ENCODE data around the gene CAMK2N1.

DNA sequence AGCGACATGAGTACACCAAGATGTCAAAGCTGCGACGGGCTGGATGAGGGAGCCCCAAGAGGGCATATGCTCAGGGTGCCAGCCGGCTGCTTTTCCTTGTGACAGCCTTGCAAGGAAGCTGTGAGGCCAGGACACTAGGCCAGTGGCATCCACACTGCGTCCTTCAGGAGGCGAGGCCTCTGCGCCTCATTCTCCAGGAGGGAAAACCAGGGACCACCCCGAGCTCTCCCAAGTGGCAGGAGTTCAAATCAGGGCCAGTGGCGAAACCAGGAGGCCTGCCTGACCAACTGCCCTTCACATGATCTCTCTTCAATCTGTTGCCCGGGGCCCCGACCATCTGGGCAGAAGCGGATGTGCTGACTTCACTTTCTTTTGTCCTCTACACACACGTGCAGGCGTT is 13.7 kb upstream of the CAMK2N1 start:
- TF ChIP-seq, protein P1, sequence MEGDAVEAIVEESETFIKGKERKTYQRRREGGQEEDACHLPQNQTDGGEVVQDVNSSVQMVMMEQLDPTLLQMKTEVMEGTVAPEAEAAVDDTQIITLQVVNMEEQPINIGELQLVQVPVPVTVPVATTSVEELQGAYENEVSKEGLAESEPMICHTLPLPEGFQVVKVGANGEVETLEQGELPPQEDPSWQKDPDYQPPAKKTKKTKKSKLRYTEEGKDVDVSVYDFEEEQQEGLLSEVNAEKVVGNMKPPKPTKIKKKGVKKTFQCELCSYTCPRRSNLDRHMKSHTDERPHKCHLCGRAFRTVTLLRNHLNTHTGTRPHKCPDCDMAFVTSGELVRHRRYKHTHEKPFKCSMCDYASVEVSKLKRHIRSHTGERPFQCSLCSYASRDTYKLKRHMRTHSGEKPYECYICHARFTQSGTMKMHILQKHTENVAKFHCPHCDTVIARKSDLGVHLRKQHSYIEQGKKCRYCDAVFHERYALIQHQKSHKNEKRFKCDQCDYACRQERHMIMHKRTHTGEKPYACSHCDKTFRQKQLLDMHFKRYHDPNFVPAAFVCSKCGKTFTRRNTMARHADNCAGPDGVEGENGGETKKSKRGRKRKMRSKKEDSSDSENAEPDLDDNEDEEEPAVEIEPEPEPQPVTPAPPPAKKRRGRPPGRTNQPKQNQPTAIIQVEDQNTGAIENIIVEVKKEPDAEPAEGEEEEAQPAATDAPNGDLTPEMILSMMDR (IDR thresholded peaks at IDR 0.05), result no peak
- no peak for TF ChIP-seq POLR2A (IDR thresholded peaks at IDR 0.05)
